OCI-M1 (cell line): ENCODE measurements around the gene CAVIN4.

Experiments
- DNase-seq: peaks from one replicate; lab custom pipeline; 2025; lab: John Stamatoyannopoulos, UW

CAVIN4 gene

DNA sequence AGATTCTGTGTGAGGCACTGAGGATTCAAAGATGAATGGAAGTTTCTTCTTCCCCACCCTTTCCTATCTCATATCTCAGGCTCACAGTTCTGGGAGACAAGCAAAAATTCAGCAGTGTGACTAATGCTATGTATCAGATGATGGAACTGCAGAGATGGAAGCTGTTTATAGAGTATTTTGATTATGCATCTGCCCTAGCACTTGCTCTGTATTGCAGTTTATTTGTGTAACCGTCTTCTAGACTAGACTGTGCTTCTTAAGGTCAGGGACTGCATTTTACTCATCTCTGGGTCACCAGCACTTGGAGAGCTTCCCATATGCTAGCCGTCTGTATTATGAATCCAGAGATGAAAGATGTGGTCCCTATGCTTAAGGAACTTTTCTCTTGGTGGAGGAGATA is 12.6 kb downstream of the CAVIN4 start:
- DNase-seq: no peak

- no peak for DNase-seq
Observed at GRCh38 chr9:100591139-100591538, 13.3 kb downstream of the CAVIN4 start.

GRCh38 chr9:100591639-100592412 is 13.9 kb downstream of the CAVIN4 start:
- DNase-seq: no peak

DNA sequence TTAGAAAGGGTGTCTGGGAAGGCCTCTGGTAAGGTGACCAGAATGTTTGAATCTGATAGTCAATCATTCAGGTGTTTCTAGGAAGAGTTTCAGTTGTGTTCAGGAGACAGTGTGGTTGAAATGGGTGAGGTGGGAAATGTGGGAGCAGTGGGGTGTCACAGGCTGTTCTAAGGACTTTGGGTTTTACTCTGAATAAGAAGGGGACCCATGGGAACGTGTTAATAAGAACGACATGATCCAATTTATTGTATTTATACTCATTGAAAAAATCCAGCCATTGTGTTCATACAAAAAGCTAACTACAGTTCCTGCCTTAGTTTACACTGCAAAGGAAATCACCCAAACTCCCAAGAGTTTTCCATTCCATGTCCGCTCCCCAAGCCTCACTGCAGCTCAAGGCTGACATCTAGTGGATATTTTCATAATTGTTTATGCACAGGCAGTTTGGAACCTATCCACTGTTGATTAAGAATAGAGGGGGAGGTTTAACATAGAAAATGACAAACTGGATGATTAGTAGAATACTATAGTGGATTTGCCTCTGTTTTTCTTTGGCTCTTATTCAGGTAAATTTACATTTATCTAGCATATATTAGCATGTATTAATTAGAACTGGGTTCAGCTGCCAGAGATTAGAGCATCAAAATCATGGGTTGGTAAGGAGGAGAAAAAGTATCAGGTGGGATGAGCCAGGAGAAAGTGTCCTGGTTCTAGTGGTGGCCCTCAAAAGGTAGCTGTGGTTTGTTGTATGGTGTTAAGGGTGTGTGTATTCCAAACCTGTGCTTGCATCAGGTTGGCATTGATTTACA is 17.7 kb downstream of the CAVIN4 start:
- DNase-seq: peak; percentile 84

DNA sequence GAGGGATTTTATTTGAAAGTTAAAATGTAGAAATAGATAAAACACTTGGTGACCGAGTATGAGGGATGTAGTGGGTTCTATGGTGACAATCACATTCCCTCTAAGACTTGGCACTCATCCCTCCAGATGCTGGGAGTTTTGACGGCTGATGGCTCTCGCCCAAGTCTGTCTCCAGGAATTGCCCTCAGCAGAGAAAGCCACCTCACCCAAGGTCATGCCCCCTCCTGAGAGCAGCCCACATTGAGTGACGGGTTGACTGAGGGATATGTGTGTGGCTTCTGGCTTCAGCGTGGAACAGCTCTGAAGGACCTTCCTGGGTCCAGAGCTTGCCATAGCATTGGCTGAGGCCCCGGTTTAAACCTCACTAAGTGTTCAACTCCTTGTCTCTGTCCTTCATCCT is 19.4 kb downstream of the CAVIN4 start:
- no peak for DNase-seq

- DNase-seq: no peak
Observed at GRCh38 chr9:100598641-100599145, 20.8 kb downstream of the CAVIN4 start.

DNA sequence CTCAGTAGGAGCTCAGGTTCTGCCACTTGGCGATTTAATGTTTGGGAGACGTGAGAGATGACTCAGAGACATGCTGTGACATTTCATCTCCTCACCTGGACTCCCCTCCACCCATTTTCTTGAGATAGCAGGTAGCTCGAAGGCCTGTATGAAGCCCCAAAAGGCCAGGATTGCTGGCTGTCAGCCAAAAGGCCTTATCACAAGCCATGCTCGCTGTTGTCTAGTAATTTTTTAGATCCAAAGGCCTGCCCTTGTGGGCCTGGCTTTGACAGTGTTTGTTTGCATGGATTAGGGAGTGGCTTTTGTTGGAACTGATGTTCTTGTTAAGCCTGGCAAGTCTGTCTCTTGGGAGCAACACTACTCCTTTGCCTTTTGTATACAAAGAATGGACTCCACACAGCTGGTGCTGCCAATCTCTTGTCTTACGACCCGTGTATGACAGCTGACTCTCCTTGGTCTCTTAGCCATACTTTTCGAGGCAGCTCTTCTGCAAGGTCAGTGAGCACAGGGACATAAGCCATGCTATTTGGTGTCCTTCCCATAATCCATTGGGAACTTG is 22.7 kb downstream of the CAVIN4 start:
- DNase-seq: no peak

- peak; percentile 75 for DNase-seq
Observed at GRCh38 chr9:100601216-100601615, 23.3 kb downstream of the CAVIN4 start.

GRCh38 chr9:100602342-100602801 is 24.5 kb downstream of the CAVIN4 start:
- DNase-seq: peak; percentile 82

- no peak for DNase-seq
Observed at GRCh38 chr9:100605405-100605804, 27.5 kb downstream of the CAVIN4 start.

DNA sequence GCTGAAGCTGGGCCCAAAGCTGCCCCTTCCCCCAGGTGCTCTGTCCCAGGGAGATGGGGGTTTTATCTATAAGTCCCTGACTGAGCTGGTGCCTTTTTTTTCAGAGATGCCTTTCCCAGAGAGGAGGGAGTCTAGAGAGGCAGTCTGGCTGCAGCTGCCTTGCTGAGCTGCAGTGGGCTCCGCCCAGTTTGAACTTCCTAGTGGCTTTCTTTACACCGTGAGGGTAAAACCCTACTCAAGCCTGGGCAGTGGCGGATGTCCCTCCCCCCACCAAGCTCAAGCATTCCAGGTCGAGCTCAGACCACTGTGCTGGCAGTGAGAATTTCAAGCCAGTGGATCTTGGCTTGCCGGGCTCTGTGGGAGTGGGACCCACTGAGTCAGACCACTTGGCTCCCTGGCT is 41.3 kb downstream of the CAVIN4 start:
- no peak for DNase-seq

DNA sequence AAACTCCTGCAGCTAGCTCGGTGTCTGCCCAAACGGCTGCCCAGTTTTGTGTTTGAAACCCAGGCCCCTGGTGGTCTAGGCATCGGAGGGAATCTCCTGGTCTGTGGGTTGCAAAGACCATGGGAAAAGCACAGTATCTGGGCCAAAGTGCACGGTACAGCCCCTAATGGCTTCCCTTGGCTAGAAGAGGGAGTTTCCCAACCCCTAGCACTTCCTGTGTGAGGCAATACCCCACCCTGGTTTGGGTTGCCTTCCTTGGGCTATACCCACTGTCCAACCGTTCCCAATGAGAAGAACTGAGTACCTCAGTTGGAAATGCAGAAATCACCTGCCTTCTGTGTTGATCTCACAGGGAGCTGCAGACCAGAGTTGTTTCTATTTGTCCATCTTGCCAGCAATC is 41.8 kb downstream of the CAVIN4 start:
- DNase-seq: no peak

DNA sequence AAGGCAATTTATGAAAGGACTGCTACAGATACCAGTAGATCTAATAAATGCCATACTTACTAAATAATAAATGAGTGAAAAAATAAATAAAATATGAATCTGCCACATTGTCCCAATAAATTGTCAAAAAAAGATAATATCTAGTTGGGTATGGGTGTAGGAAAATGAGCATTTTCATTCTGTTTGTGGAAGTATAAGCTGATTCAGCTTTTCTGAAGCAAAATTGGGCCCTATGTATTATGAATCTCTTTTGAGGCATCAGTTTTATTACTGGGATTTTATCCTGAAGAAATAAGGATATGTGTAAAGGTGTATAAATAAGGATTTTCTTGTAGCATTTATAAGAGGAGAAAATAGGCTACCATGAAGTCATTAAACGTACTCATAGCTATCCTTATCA is 46.1 kb downstream of the CAVIN4 start:
- no peak for DNase-seq

- DNase-seq: no peak
Observed at GRCh38 chr9:100626949-100627348, 49.1 kb downstream of the CAVIN4 start.

DNA sequence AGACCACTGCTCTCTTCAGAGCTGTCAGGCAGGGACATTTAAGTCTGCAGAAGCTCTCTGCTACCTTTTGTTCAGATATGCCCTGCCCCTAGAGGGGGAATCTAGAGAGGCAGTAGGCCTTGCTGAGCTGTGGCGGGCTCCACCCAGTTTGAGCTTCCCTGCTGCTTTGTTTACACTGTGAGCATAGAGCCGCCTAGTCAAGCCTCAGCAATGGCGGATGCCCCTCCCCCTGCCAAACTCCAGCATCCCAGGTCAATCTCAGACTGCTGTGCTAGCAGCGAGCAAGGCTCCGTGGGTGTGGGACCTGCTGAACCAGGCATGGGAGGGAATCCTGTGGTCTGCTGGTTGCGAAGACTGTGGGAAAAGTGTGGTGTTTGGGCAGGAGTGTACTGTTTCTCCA is 59.9 kb downstream of the CAVIN4 start:
- no peak for DNase-seq
